DOHH2 (cell line): ENCODE results near the gene NKAP.
"Not testable (repeated sequence)": the region's sequence is repeated elsewhere in the genome, so short reads cannot be mapped to it uniquely, and the experiment has no call there.

Experiments used
- H3F3A ChIP-seq: fragments of 200-600 bp; sonication (generic), shearing (Covaris generic); 2 replicates; pipeline ENCODE4 v1.6.0; 2016; ENCODE audit warnings: antibody characterized with exemption, mild to moderate bottlenecking; ENCODE audit not compliant: control insufficient read depth, insufficient read depth
- H3K27ac ChIP-seq: fragments of 200-600 bp; sonication (generic); 2 replicates; pipeline ENCODE4 v1.5.1; 2014; ENCODE audit warnings: low read depth, mild to moderate bottlenecking, low read length, moderate library complexity
- H3K27me3 ChIP-seq: fragments of 200-600 bp; sonication (generic); 2 replicates; pipeline ENCODE4 v1.6.1; 2014; ENCODE audit warnings: mild to moderate bottlenecking, low read length, mixed read lengths; ENCODE audit not compliant: control insufficient read depth
- H3K36me3 ChIP-seq: fragments of 200-600 bp; sonication (generic); 2 replicates; pipeline ENCODE4 v1.6.1; 2014; ENCODE audit warnings: mild to moderate bottlenecking, low read length, moderate library complexity, mixed read lengths; ENCODE audit not compliant: control insufficient read depth
- H3K4me1 ChIP-seq: fragments of 200-600 bp; sonication (generic); 2 replicates; pipeline ENCODE4 v1.6.1; 2014; ENCODE audit warnings: mild to moderate bottlenecking, low read length, mixed read lengths; ENCODE audit not compliant: control insufficient read depth
- H3K4me2 ChIP-seq: fragments of 200-600 bp; sonication (generic); 2 replicates; pipeline ENCODE4 v1.6.0; 2014; ENCODE audit warnings: mild to moderate bottlenecking, low read length, moderate library complexity
- H3K4me3 ChIP-seq: fragments of 200-600 bp; sonication (generic); 2 replicates; pipeline ENCODE4 v1.5.1; 2014; ENCODE audit warnings: mild to moderate bottlenecking, low read length, mixed read lengths
- H3K79me2 ChIP-seq: fragments of 200-600 bp; sonication (generic); 2 replicates; pipeline ENCODE4 v1.6.1; 2014; ENCODE audit warnings: mild to moderate bottlenecking, low read length, mixed read lengths; ENCODE audit not compliant: control insufficient read depth
- H3K9me2 ChIP-seq: fragments of 200-600 bp; sonication (generic); replicated peaks from 2 replicates; pipeline ENCODE4 v1.6.1; 2014; ENCODE audit warnings: mild to moderate bottlenecking, low read length, mixed read lengths; ENCODE audit not compliant: control insufficient read depth
- H3K9me3 ChIP-seq: fragments of 200-600 bp; sonication (generic); 2 replicates; pipeline ENCODE4 v1.6.1; 2014; ENCODE audit warnings: antibody characterized with exemption, low read length, mixed read lengths; ENCODE audit not compliant: control insufficient read depth, insufficient read depth
- H4K20me1 ChIP-seq: fragments of 200-600 bp; sonication (generic); 2 replicates; pipeline ENCODE4 v1.6.0; 2014; ENCODE audit warnings: low read depth, mild to moderate bottlenecking, antibody characterized with exemption, low read length, moderate library complexity; ENCODE audit not compliant: control insufficient read depth, insufficient read depth
- EZH2phosphoT487 ChIP-seq: fragments of 200-600 bp; sonication (generic); IDR thresholded peaks from 2 replicates; pipeline ENCODE4 v1.6.1; 2017; ENCODE audit warnings: borderline replicate concordance, mild to moderate bottlenecking, antibody characterized with exemption, low read length, moderate library complexity, mixed read lengths
- TF ChIP-seq, protein P1 (sequence below): fragments of 200-600 bp; sonication (generic); IDR thresholded peaks from one replicate; pipeline ENCODE4 v1.5.1; 2014; ENCODE audit warnings: antibody characterized with exemption, mild to moderate bottlenecking, low read depth, low read length; ENCODE audit not compliant: poor library complexity, severe bottlenecking

NKAP gene

DNA sequence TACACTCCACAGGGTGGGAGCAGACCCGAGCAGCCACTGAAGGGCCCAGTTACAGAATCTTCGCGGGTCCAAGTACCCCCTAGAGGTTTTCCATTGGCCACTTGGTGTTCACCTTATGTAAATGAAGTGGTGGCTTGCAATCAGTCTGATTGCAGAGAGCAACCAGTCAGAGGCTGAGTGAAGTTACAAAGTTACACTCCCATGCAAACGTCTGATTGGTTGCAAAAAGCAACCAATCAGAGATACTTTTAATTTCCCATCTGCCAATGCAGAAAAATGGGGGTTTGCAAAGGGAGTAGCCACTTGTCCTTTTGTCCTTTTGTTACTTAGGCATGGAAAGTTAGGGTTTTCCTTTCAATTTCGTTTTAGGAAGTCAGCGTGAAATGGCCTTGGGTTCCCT is 27.0 kb upstream of the NKAP start:
- Histone ChIP-seq H3K9me2 (no peaks in the 10 kb centered on the region), H3K27me3 (no peaks in the 10 kb centered on the region), H3K4me3 (no peak overlapping the region), H3K27ac (no peak overlapping the region), H3K79me2 (no peaks in the 10 kb centered on the region), H3K9me3 (no peaks in the 10 kb centered on the region), H3K4me2 (no peak overlapping the region), H4K20me1 (no peaks in the 10 kb centered on the region), H3K4me1 (no peaks in the 10 kb centered on the region), H3F3A (no peaks in the 10 kb centered on the region), H3K36me3 (no peaks in the 10 kb centered on the region)
- TF ChIP-seq EZH2phosphoT487: no peak
- TF ChIP-seq, protein P1, sequence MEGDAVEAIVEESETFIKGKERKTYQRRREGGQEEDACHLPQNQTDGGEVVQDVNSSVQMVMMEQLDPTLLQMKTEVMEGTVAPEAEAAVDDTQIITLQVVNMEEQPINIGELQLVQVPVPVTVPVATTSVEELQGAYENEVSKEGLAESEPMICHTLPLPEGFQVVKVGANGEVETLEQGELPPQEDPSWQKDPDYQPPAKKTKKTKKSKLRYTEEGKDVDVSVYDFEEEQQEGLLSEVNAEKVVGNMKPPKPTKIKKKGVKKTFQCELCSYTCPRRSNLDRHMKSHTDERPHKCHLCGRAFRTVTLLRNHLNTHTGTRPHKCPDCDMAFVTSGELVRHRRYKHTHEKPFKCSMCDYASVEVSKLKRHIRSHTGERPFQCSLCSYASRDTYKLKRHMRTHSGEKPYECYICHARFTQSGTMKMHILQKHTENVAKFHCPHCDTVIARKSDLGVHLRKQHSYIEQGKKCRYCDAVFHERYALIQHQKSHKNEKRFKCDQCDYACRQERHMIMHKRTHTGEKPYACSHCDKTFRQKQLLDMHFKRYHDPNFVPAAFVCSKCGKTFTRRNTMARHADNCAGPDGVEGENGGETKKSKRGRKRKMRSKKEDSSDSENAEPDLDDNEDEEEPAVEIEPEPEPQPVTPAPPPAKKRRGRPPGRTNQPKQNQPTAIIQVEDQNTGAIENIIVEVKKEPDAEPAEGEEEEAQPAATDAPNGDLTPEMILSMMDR: no peak

DNA sequence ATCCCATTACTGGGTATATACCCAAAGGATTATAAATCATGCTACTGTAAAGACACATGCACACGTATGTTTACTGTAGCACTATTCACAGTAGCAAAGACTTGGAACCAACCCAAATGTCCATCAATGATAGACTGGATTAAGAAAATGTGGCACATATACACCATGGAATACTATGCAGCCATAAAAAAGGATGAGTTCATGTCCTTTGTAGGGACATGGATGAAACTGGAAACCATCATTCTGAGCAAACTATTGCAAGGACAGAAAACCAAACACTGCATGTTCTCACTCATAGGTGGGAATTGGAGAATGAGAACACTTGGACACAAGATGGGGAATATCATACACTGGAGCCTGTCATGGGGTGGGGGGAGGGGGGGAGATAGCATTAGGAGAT is 23.3 kb upstream of the NKAP start:
- not testable (repeated sequence) for H3K9me3 ChIP-seq, H4K20me1 ChIP-seq, H3K27ac ChIP-seq, H3K36me3 ChIP-seq, H3K79me2 ChIP-seq, H3K27me3 ChIP-seq, H3K9me2 ChIP-seq, H3K4me1 ChIP-seq, H3F3A ChIP-seq, H3K4me2 ChIP-seq, H3K4me3 ChIP-seq

DNA sequence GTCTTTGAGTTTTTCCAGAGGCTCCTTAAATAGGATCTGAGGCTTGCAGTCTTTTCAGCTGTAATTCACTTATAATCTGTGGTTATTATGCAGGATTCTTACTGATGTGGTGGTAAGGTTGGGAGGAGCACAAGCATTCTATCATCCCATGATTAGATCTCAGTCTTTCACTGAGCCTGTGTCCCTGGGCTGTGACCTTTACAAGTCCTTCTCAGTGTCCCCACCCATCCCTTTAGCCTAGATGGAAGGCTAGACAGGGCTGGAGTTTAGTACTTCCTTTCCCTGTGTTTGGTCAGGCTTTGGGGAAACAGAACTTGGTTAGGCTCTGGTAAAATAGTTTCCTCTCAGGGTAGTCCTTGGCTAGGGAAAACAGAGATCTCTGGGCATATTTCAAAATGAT is 17.1 kb upstream of the NKAP start:
- no peaks in the 10 kb centered on the region for H3K27me3 ChIP-seq
- H3F3A ChIP-seq: no peaks in the 10 kb centered on the region
- no peaks in the 10 kb centered on the region for H3K9me2 ChIP-seq
- H3K27ac ChIP-seq: no peak overlapping the region
- H4K20me1 ChIP-seq: no peaks in the 10 kb centered on the region
- H3K4me1 ChIP-seq: no peaks in the 10 kb centered on the region
- no peak overlapping the region for H3K4me2 ChIP-seq
- H3K36me3 ChIP-seq: no peaks in the 10 kb centered on the region
- H3K79me2 ChIP-seq: no peaks in the 10 kb centered on the region
- TF ChIP-seq, protein P1: no peak
- TF ChIP-seq EZH2phosphoT487: no peak
- no peaks in the 10 kb centered on the region for H3K9me3 ChIP-seq
- no peak overlapping the region for H3K4me3 ChIP-seq

DNA sequence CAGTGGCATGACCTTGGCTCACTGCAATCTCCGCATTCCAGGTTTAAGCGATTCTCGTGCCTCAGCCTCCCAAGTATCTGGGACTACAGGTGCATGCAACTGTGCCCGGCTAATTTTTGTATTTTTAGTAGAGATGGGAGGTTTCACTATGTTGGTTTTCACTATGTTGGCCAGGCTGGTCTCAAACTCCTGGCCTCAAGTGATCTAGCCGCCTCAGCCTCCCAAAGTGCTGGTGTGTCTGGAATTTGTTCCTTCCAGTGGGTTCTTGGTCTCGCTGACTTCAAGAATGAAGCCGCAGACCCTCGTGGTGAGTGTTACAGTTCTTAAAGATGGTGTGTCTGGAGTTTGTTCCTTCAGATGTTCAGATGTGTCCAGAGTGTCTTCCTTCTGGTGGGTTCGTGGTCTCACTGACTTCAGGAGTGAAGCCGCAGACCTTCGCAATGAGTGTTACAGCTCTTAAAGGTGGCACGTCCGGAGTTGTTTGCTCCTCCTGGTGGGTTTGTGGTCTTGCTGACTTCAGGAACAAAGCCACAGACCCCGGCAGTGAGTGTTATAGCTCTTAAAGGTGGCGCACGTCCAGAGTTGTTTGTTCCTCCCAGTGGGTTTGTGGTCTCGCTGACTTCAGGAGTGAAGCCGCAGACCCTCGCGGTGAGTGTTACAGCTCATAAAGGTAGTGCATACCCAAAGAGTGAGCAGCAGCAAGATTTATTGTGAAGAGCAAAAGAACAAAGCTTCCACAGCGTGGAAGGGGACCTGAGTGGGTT is 12.4 kb upstream of the NKAP start:
- H3K79me2 ChIP-seq, H3K4me3 ChIP-seq, H3K4me2 ChIP-seq, H3F3A ChIP-seq, H3K4me1 ChIP-seq, H3K36me3 ChIP-seq, H3K9me2 ChIP-seq, H3K9me3 ChIP-seq, H4K20me1 ChIP-seq, H3K27ac ChIP-seq, H3K27me3 ChIP-seq: not testable (repeated sequence)
